ENCODE results near the gene SURF4. TPM values are rescaled to one million over a fixed set of nuclear protein-coding genes. Genes with fewer than 3 reads are reported as not detected.
"Not testable (repeated sequence)": the region's sequence is repeated elsewhere in the genome, so short reads cannot be mapped to it uniquely, and the experiment has no call there.

The SURF4 gene
- polyA plus RNA-seq, 1 donor = 157 TPM

- no peak for DNase-seq
Measured at GRCh38 chr9:133401588-133401987, 25.7 kb upstream of the SURF4 start.

GRCh38 chr9:133400292-133400691 is 24.4 kb upstream of the SURF4 start:
- DNase-seq = no peak

GRCh38 chr9:133397895-133398294 is 22.0 kb upstream of the SURF4 start:
- DNase-seq = no peak

GRCh38 chr9:133397370-133397769 is 21.5 kb upstream of the SURF4 start:
- DNase-seq = no peak

- DNase-seq = no peak
Measured at GRCh38 chr9:133396952-133397351, 21.1 kb upstream of the SURF4 start.

GRCh38 chr9:133394687-133395271 is 18.9 kb upstream of the SURF4 start:
- no peak for DNase-seq

- no peak for DNase-seq
Measured at GRCh38 chr9:133393399-133393798, 17.5 kb upstream of the SURF4 start.

GRCh38 chr9:133392308-133392707 is 16.4 kb upstream of the SURF4 start:
- not testable (repeated sequence) for DNase-seq

- DNase-seq = not testable (repeated sequence)
Measured at GRCh38 chr9:133391449-133391848, 15.6 kb upstream of the SURF4 start.

GRCh38 chr9:133390713-133391112 is 14.9 kb upstream of the SURF4 start:
- no peak for DNase-seq

- DNase-seq = no peak
Measured at GRCh38 chr9:133389562-133389961, 13.7 kb upstream of the SURF4 start.

- no peak for DNase-seq
Measured at GRCh38 chr9:133389025-133389557, 13.2 kb upstream of the SURF4 start.

- no peak for DNase-seq
Measured at GRCh38 chr9:133387680-133388079, 11.8 kb upstream of the SURF4 start.

- no peak for DNase-seq
Measured at GRCh38 chr9:133386338-133386737, 10.5 kb upstream of the SURF4 start.

GRCh38 chr9:133385452-133385851 is 9.6 kb upstream of the SURF4 start:
- DNase-seq = no peak

GRCh38 chr9:133384736-133385321 is 9.0 kb upstream of the SURF4 start:
- no peak for DNase-seq

GRCh38 chr9:133383438-133383837 is 7.6 kb upstream of the SURF4 start:
- no peak for DNase-seq

GRCh38 chr9:133382507-133383141 is 6.8 kb upstream of the SURF4 start:
- no peak for DNase-seq

- no peak for DNase-seq
Measured at GRCh38 chr9:133380734-133381133, 4.9 kb upstream of the SURF4 start.

- DNase-seq = no peak
Measured at GRCh38 chr9:133379153-133380086, 3.6 kb upstream of the SURF4 start.

GRCh38 chr9:133378408-133378962 is 2.6 kb upstream of the SURF4 start:
- DNase-seq = no peak

GRCh38 chr9:133377721-133378216 is 1.9 kb upstream of the SURF4 start:
- DNase-seq = no peak
